GM19238 (cell line): ENCODE results near the gene RPL29.
"Not testable (repeated sequence)": the region's sequence is repeated elsewhere in the genome, so short reads cannot be mapped to it uniquely, and the experiment has no call there.

Experiments
- DNase-seq: peaks from one replicate; pipeline ENCODE4 v3.0.0; 2011; ENCODE audit warnings: low spot score; ENCODE audit not compliant: insufficient read length

The RPL29 gene

GRCh38 chr3:52006017-52006819 is 10.5 kb upstream of the RPL29 start:
- no peak for DNase-seq

DNA sequence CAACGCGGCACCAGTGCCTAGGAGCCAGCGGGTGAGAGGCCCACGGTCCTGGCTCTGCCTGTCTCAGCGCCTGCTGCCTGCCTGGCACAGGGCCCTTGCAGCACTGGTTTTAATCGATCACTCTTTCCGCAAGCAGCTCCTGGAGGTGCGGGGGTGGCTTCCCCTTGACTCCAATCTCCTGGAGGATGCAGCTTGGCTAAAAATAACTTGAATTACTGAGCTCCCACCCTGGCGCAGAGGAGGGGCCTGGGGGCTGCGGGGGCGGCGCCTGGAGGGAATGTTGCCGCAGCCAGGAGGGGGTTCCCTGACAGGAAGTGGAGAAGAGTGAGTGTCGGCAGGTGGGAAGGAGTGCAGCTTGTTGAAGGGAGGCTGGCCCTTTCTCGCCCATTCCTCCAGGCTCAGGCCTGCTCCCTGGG is 9.9 kb upstream of the RPL29 start:
- no peak for DNase-seq

DNA sequence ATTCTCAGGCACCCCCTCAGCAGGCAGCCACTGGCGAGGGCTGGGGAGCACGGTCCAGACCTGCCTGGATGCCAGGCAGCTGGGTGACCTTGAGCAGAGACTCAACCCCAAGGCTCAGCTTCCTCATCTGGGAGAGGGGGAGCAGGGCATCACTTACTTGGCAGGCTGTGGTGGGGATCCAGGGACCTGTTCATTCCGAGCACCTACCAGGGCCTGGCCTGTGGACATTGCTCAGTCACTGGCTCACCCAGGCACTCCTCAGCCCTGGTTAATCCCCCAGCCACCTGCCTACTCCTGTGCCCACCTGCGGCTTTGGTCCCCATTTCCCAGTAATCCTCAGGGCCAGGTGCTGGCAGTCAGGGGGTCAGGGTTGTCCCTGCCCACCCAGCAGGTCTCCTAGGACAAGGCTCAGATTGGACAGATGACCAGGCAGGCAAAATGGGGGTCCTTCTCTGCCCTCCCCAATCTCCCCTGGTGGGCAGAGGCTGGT is 9.3 kb upstream of the RPL29 start:
- no peak for DNase-seq

- no peak for DNase-seq
Measured at GRCh38 chr3:52004163-52004787, 8.6 kb upstream of the RPL29 start.

DNA sequence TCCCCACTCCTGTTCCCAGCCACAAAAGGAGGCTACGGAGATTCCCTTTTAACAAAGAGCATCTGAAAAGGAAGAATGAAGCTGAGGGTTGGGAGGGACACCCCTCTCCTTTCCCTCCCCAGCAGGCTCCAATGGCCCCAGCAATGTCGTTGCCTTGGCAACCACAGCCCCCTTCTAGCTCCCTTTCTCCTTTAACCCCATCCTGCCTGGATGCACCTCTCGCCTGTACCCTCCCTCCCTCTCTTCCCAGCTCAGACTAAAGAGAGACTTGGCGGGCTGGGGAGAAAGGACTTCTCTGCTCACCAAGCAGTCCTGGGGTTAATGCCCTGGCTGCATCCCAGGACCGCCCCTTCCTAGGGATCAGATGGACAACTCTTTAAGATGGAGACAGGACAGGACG is 7.1 kb upstream of the RPL29 start:
- no peak for DNase-seq

DNA sequence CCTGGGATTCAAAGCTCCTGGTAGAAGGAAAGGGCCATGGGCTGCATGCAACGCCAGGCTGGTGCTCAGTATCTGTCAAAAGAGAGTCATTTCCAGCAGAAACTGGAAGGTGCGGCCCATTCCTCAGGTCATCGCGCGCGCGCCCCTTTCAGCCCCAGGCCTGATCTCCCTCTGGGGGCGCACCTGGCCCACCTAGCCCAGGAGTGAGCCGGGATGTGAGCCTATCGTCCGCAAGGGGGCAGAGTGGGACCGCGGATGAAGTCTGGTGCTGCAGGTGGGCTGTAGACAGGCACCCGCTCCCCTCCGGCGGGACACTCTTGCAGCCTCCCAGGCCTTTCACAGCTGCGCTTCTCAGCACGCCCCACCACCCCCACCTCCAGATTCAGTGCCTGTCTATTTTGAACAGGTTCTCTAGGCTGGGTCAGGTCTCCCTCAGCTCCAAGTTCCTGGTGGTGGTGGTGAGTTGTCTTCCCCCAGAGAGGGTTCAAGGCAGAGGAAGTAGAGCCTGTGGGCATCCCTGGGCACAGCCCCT is 5.8 kb upstream of the RPL29 start:
- peak; percentile 97 for DNase-seq

DNA sequence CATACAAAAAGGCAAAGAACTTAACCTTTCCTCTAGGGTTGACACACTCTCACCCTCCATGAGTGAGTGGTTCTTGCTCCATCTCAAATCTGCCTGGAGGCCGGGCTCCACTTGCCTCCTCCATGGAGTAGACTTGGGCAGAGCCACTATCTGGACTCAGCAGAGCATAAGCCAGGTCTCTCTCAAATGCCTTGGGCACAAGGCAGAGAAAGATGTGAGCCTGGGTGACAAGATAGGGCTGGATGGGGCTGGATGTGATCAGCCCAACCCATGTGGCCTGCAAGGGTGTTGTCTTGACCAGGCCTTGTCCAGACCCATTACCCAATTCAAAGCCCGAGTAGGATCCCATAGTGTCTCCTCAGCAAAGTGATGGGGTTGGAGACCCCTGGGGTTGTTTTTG is 4.2 kb upstream of the RPL29 start:
- no peak for DNase-seq

DNA sequence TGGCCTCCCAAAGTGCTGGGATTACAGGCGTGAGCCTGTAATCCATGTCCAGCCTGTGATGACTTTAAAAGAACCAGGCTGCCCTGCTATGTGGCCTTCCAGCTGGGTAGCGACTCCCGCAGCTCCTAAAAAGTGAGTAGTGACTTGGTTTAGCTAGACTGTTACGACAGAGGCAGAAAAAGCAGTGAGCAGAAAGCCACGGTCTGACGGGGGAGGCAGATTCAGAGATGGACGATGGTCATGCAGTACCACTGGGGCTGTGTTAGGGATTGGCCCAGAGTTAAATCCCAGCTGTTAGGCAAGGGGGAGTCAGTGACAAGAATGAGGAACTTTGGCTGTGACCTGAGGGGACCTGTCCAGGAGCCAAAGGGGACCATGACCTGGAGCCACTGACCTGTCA is 3.1 kb upstream of the RPL29 start:
- DNase-seq, result no peak

- DNase-seq, result no peak
Measured at GRCh38 chr3:51997935-51998596, 2.4 kb upstream of the RPL29 start.

DNA sequence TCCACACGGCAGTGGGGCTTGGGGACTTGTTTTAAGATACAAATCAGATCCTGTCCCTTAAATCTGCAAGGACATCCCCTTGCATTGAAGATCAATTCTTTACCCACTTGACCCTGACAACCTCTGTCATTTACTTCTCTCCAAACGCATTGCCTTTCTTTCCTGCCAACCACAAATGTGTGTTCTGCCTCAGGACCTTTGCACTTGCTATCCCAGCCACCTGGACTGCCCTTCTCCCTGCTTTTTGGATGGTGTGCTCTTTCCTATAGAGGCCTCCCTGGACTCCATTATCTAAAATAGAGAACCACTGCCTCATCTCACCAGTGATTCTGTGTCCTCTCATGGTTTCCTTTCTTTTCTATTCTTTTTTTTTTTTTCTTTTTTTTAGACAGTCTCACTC is 1.5 kb upstream of the RPL29 start:
- DNase-seq, result no peak

DNA sequence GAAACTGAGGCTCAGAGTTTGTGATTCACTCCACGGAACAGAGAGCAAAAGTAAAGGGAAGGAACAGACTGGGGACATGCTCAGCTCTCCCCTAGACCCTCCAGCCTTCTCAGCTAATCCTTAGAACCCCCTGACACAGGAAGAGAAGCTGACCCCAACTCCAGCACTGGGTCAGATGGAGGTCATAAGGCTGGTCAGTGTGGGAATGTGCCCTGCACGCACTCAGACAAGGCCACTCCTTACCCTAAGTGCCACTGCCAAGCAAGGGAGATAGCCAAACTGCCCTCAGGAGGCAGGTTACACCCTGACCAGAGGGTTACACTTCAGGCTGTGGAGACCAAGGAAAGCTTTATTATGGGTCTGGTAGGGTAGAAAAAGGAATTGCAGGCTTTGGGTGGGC is 1.2 kb downstream of the RPL29 start:
- DNase-seq, result no peak

- DNase-seq, result not testable (repeated sequence)
Measured at GRCh38 chr3:51993657-51994056, 2.0 kb downstream of the RPL29 start.

DNA sequence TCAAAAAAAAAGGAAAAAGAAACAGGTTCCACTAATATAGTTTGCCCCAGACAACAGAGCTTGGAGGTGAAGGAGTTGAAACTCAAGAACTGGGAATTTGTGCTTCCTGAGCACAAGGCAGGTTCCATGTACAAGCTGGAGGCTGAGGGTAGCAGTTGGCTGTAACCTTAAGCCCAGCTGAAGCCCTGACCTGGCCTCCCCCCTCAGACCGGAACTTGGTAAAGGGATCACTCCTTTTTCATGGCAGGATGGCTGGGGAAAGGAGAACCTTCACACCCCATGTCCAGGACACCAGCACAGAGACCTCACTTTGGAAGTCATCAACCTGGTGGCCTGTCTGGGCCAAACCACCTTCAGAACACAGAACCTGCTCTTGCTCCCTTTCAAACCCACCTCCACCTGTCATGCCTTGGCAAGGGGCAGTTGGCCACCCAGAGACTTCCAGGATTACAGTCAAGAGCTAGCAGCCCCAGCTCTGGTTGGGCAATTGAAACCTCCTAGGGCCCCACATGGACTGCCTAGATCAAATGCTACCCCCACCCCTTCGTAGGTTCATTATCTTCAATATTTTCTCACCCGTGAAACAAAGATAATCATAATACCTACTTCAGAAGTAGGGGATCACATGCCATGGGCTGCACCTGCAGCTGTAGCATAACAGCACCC is 3.5 kb downstream of the RPL29 start:
- DNase-seq, result no peak

GRCh38 chr3:51990501-51990971 is 5.2 kb downstream of the RPL29 start:
- DNase-seq, result not testable (repeated sequence)

DNA sequence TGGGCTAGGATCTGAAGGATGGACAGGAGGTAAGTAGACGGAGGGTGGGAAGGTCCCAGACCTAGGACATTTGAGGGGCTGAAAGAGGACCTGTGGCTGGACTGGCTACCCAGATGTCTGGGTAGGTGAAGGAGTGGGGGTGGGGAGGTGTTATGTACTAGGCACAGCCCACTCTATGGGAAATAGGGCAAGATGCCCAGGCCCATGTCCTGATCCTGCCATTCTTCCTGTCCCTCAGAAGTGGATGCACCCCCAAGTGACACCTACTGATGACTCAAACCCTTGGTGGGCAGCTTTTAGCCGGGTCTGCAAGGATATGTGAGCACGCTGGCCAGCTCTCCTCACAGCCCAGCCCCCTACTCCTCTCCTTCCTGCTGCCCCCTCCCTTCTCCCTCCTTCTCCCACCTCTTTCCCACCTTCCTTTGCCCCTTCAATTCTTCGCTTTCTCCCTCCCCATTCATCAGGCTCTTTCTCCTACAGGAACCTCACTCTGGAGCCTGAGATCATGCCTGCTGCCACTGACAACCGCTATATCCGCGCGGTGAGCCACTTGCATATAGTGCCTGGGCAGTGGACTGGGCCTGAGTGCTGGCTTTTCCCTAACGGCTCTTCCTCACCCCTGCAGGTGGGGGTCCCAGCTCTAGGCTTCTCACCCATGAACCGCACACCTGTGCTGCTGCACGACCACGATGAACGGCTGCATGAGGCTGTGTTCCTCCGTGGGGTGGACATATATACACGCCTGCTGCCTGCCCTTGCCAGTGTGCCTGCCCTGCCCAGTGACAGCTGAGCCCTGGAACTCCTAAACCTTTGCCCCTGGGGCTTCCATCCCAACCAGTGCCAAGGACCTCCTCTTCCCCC is 7.2 kb downstream of the RPL29 start:
- DNase-seq, result no peak

GRCh38 chr3:51987568-51987967 is 8.1 kb downstream of the RPL29 start:
- DNase-seq, result no peak

DNA sequence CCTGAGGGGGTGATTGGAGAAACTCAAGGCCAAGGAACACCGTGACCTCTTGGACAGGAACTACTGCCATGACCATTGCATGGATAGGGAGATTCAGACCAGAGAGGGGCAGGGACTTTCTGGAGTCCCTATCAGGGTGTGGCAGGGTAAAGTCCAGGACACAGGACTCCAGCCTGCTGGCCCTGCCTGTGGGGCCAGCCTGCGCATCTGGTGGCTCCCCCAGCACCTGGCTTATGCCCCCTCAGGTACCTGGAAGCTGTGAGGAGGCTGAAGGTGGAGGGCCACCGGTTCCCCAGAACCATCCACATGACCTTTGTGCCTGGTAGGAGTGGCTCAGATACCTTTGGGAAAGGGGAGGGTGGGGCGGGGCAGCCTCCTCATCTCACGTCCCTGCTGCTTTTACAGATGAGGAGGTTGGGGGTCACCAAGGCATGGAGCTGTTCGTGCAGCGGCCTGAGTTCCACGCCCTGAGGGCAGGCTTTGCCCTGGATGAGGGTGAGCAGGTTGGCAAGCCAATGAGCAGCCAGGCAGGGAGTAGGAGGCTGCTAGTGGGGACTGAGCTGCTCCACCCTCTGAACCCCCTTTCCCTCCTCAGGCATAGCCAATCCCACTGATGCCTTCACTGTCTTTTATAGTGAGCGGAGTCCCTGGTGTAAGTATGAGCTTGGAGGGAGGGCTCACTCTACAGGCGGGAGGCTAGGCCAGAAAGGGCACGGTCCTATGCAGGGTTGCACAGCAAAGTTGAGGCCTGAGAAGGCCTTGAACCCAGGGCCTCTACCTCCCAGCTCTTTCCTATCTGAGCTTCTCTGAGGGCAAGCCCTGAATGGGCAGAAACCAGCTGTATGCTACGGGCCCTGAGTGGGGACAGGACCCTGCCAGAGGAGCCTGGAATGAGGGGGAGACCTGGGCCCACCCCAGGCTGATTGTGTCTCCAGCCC is 9.4 kb downstream of the RPL29 start:
- no peak for DNase-seq

GRCh38 chr3:51985063-51985462 is 10.6 kb downstream of the RPL29 start:
- no peak for DNase-seq

DNA sequence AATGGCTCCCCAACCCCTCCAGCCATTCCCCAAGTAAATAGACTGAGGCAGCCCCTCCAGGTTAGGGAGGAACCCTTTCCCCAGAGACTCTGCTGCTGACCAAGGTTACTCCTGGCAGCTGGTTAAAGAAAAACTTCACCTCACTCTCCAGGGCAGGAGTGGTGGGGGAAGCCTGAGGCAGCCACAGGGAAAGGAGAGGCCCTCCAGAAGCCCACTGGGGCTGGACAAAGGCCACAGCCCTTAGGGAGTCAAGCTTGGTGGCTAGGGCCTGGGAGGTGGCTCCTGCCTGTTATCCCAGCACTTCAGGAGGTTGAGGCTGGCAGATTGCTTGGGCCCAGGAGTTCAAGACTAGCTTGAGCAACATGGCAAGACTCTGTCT is 11.4 kb downstream of the RPL29 start:
- DNase-seq, result no peak
